Measurements from ENCODE around the gene NHSL1.

The NHSL1 gene

DNA sequence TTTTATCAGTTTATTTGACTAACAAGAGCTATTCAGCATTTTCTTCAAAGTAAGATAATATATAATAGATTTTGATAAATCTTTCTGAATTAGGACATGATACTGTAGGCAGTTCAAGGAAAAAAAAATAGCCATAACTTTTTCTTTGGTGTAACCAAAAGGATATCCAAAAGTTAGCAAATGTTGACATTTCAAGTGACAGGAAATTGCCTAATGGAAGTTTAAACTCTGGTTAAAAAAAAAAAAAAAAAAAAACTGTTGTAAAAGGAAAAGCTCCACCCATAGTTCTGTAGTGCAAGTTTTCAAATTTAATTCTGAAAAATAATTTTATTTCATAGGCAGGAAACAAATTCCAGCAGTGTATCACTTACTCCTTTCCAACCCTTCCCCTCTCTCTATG lies 76.4 kb downstream of the NHSL1 start:
- TF ChIP-seq ZC3H10 (CRISPR knock-in tag; IDR thresholded peaks at IDR 0.05) (no peak), TCF4 (CRISPR knock-in tag; IDR thresholded peaks at IDR 0.05; ENCODE audit: borderline replicate concordance) (no peak), ZNF8 (CRISPR knock-in tag; IDR thresholded peaks at IDR 0.05) (no peak), CSDC2 (CRISPR knock-in tag; IDR thresholded peaks at IDR 0.05) (no peak), ZFP30 (CRISPR knock-in tag; IDR thresholded peaks at IDR 0.05) (no peak), ESRRG (CRISPR knock-in tag; IDR thresholded peaks at IDR 0.05) (no peak), BACH2 (CRISPR knock-in tag; IDR thresholded peaks at IDR 0.05; ENCODE audit: borderline replicate concordance) (no peak), GLIS3 (CRISPR knock-in tag; IDR thresholded peaks at IDR 0.05) (no peak), RARB (CRISPR knock-in tag; IDR thresholded peaks at IDR 0.05) (no peak), ZFP3 (CRISPR knock-in tag; IDR thresholded peaks at IDR 0.05) (no peak), SNAI2 (CRISPR knock-in tag; IDR thresholded peaks at IDR 0.05) (no peak), TOX (CRISPR knock-in tag; IDR thresholded peaks at IDR 0.05; ENCODE audit: borderline replicate concordance) (no peak), OSR1 (CRISPR knock-in tag; IDR thresholded peaks at IDR 0.05) (no peak), ISL1 (CRISPR knock-in tag; IDR thresholded peaks at IDR 0.05) (no peak), ZNF70 (CRISPR knock-in tag; IDR thresholded peaks at IDR 0.05) (no peak), PPARA (CRISPR knock-in tag; IDR thresholded peaks at IDR 0.05; ENCODE audit: borderline replicate concordance) (no peak)
- TF ChIP-seq, protein P1, sequence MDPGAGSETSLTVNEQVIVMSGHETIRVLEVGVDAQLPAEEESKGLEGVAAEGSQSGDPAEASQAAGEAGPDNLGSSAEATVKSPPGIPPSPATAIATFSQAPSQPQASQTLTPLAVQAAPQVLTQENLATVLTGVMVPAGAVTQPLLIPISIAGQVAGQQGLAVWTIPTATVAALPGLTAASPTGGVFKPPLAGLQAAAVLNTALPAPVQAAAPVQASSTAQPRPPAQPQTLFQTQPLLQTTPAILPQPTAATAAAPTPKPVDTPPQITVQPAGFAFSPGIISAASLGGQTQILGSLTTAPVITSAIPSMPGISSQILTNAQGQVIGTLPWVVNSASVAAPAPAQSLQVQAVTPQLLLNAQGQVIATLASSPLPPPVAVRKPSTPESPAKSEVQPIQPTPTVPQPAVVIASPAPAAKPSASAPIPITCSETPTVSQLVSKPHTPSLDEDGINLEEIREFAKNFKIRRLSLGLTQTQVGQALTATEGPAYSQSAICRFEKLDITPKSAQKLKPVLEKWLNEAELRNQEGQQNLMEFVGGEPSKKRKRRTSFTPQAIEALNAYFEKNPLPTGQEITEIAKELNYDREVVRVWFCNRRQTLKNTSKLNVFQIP (CRISPR knock-in tag; IDR thresholded peaks at IDR 0.05; ENCODE audit: borderline replicate concordance, low read depth) = no peak
- TF ChIP-seq, protein P2, sequence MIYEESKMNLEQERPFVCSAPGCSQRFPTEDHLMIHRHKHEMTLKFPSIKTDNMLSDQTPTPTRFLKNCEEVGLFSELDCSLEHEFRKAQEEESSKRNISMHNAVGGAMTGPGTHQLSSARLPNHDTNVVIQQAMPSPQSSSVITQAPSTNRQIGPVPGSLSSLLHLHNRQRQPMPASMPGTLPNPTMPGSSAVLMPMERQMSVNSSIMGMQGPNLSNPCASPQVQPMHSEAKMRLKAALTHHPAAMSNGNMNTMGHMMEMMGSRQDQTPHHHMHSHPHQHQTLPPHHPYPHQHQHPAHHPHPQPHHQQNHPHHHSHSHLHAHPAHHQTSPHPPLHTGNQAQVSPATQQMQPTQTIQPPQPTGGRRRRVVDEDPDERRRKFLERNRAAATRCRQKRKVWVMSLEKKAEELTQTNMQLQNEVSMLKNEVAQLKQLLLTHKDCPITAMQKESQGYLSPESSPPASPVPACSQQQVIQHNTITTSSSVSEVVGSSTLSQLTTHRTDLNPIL (CRISPR knock-in tag; IDR thresholded peaks at IDR 0.05; ENCODE audit: low read depth) = no peak
- TF ChIP-seq, protein P3, sequence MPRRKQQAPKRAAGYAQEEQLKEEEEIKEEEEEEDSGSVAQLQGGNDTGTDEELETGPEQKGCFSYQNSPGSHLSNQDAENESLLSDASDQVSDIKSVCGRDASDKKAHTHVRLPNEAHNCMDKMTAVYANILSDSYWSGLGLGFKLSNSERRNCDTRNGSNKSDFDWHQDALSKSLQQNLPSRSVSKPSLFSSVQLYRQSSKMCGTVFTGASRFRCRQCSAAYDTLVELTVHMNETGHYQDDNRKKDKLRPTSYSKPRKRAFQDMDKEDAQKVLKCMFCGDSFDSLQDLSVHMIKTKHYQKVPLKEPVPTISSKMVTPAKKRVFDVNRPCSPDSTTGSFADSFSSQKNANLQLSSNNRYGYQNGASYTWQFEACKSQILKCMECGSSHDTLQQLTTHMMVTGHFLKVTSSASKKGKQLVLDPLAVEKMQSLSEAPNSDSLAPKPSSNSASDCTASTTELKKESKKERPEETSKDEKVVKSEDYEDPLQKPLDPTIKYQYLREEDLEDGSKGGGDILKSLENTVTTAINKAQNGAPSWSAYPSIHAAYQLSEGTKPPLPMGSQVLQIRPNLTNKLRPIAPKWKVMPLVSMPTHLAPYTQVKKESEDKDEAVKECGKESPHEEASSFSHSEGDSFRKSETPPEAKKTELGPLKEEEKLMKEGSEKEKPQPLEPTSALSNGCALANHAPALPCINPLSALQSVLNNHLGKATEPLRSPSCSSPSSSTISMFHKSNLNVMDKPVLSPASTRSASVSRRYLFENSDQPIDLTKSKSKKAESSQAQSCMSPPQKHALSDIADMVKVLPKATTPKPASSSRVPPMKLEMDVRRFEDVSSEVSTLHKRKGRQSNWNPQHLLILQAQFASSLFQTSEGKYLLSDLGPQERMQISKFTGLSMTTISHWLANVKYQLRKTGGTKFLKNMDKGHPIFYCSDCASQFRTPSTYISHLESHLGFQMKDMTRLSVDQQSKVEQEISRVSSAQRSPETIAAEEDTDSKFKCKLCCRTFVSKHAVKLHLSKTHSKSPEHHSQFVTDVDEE (CRISPR knock-in tag; IDR thresholded peaks at IDR 0.05) = no peak
- TF ChIP-seq, protein P4, sequence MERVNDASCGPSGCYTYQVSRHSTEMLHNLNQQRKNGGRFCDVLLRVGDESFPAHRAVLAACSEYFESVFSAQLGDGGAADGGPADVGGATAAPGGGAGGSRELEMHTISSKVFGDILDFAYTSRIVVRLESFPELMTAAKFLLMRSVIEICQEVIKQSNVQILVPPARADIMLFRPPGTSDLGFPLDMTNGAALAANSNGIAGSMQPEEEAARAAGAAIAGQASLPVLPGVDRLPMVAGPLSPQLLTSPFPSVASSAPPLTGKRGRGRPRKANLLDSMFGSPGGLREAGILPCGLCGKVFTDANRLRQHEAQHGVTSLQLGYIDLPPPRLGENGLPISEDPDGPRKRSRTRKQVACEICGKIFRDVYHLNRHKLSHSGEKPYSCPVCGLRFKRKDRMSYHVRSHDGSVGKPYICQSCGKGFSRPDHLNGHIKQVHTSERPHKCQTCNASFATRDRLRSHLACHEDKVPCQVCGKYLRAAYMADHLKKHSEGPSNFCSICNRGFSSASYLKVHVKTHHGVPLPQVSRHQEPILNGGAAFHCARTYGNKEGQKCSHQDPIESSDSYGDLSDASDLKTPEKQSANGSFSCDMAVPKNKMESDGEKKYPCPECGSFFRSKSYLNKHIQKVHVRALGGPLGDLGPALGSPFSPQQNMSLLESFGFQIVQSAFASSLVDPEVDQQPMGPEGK (CRISPR knock-in tag; IDR thresholded peaks at IDR 0.05; ENCODE audit: borderline replicate concordance) = no peak
- no peak for ATAC-seq

DNA sequence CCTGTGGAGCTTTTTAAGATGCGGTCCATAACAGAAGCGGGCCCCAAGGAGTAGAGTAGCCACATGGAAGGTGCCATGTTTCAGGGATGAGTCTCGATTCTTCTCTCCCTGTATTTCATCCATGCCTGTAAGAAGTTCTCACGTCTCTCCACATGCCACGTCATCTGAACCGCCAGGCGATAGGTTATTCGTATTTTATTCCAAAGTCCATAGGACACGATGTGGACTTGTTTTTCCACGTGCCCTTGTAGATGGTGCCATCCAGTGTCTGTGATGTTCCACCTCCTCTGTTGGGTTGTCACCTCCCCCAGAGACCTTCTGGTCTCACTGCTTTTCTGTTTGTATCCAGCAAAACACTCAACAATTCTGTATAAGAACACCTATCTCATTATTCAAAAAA lies 77.7 kb downstream of the NHSL1 start:
- TF ChIP-seq ZNF565 (CRISPR knock-in tag; conservative IDR thresholded peaks at IDR 0.05; ENCODE audit: low read depth) = no peak
- no peak for TF ChIP-seq BACH2 (CRISPR knock-in tag; IDR thresholded peaks at IDR 0.05; ENCODE audit: borderline replicate concordance)
- no peak for TF ChIP-seq PPARA (CRISPR knock-in tag; IDR thresholded peaks at IDR 0.05; ENCODE audit: borderline replicate concordance)
- TF ChIP-seq RARB (CRISPR knock-in tag; IDR thresholded peaks at IDR 0.05) = no peak
- no peak for ATAC-seq

DNA sequence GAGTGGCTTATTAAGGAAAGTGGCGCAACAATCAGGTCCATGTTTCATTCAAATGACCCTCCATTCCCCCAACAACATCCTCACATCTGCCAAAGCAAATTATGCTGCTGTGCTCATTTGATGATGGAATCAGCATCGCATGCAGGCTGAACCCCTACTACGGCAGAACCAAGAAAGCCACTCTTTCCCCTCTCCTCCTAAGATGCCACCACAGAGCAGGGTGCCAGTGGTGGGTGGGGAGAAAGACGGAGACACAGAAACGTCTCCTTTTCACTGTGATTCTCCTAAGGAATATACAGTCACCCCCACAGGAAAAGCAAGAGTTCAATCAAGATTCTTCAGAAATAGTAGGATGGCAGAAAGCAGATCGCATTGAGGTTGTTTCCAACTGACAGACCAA lies 78.2 kb downstream of the NHSL1 start:
- no peak for ATAC-seq
- TF ChIP-seq, protein P4 (CRISPR knock-in tag; IDR thresholded peaks at IDR 0.05; ENCODE audit: borderline replicate concordance) = no peak

All from SK-N-SH treated with all-trans-retinoic acid at 6 μM for 48 hours (cell line).